IMR-90 (cell line): ENCODE measurements around the gene VPS35. TPM values are rescaled to one million over a fixed set of nuclear protein-coding genes. Genes with fewer than 3 reads are reported as not detected.

Experiments used
- ATAC-seq: fragments of 200-7000 bp; cut with Tn5 transposase; 2 replicates; pipeline ENCODE4 v1.9.1; 2020; ENCODE audit warnings: low read depth, mild to moderate bottlenecking, moderate library complexity
- BruUV-seq: library from RNA; stranded (reverse); fragments of 400-500 nt; replicated peaks from 2 replicates; lab custom pipeline; 2021; lab: Mats Ljungman, UMichigan
- CTCF ChIA-PET: fragments of 300-600 bp; formaldehyde crosslinking; extraction: SDS; loops from one replicate; lab custom pipeline; 2021; ENCODE audit warnings: antibody characterized with exemption; lab: Yijun Ruan, JAX
- POLR2A ChIA-PET: fragments of 300-600 bp; sonication (Branson Sonifier 250); formaldehyde crosslinking; loops from one replicate; lab custom pipeline; 2022; ENCODE audit warnings: antibody characterized with exemption; ENCODE audit not compliant: unreplicated experiment; lab: Charles Lee
- DNase-seq: peaks from one replicate; pipeline ENCODE4 v3.0.0; 2013
- H2AFZ ChIP-seq: replicated peaks from 2 replicates; pipeline ENCODE3; 2013; ENCODE audit warnings: low read length, mild to moderate bottlenecking; ENCODE audit not compliant: poor library complexity
- H2AK5ac ChIP-seq: 2 replicates; pipeline ENCODE4 v1.6.1; 2013; ENCODE audit warnings: low read depth, low read length, inconsistent platforms
- H2AK9ac ChIP-seq: replicated peaks from 2 replicates; pipeline ENCODE3; 2013; ENCODE audit warnings: mild to moderate bottlenecking, low read depth, low read length, moderate library complexity; ENCODE audit not compliant: poor library complexity
- H2BK120ac ChIP-seq: 2 replicates; pipeline ENCODE4 v1.6.1; 2013; ENCODE audit warnings: low read depth, low read length, inconsistent platforms
- H2BK15ac ChIP-seq: 3 replicates; pipeline ENCODE4 v1.6.1; 2013; ENCODE audit warnings: low read depth, low read length, inconsistent platforms
- H2BK20ac ChIP-seq: 2 replicates; pipeline ENCODE4 v1.6.1; 2013; ENCODE audit warnings: low read depth, mild to moderate bottlenecking, inconsistent platforms, low read length, moderate library complexity
- H2BK5ac ChIP-seq: 2 replicates; pipeline ENCODE4 v1.6.1; 2013; ENCODE audit warnings: mild to moderate bottlenecking, low read depth, low read length, inconsistent platforms; ENCODE audit not compliant: poor library complexity, severe bottlenecking
- H3K14ac ChIP-seq: replicated peaks from 2 replicates; pipeline ENCODE4 v1.6.1; 2013; ENCODE audit warnings: low read depth, low read length, inconsistent platforms
- H3K18ac ChIP-seq: 2 replicates; pipeline ENCODE4 v1.6.1; 2013; ENCODE audit warnings: low read depth, low read length, control low read depth
- H3K23ac ChIP-seq: 2 replicates; pipeline ENCODE4 v1.6.1; 2013; ENCODE audit warnings: low read depth, low read length, inconsistent platforms
- H3K27ac ChIP-seq: 2 replicates; pipeline ENCODE4 v1.5.1; 2013; ENCODE audit warnings: mild to moderate bottlenecking, control low read depth, low read length; ENCODE audit not compliant: insufficient read depth
- H3K27me3 ChIP-seq: 2 replicates; pipeline ENCODE4 v1.6.1; 2013; ENCODE audit warnings: low read length; ENCODE audit not compliant: control insufficient read depth, insufficient read depth
- H3K36me3 ChIP-seq: 2 replicates; pipeline ENCODE4 v1.6.1; 2013; ENCODE audit warnings: low read length, mixed read lengths; ENCODE audit not compliant: control insufficient read depth, insufficient read depth
- H3K4ac ChIP-seq: 2 replicates; pipeline ENCODE4 v1.6.1; 2013; ENCODE audit warnings: low read depth, low read length, inconsistent platforms
- H3K4me1 ChIP-seq: 2 replicates; pipeline ENCODE4 v1.6.1; 2013; ENCODE audit warnings: low read length, mixed read lengths; ENCODE audit not compliant: control insufficient read depth, insufficient read depth
- H3K4me2 ChIP-seq: 2 replicates; pipeline ENCODE4 v1.6.1; 2013; ENCODE audit warnings: low read depth, mild to moderate bottlenecking, control low read depth, low read length, moderate library complexity
- H3K4me3 ChIP-seq: 2 replicates; pipeline ENCODE4 v1.5.1; 2013; ENCODE audit warnings: low read depth, mild to moderate bottlenecking, control low read depth, low read length, moderate library complexity; ENCODE audit not compliant: insufficient read depth
- H3K56ac ChIP-seq: 2 replicates; pipeline ENCODE4 v1.6.1; 2013; ENCODE audit warnings: low read length, inconsistent platforms; ENCODE audit not compliant: insufficient read depth; ENCODE audit errors: extremely low read depth
- H3K79me1 ChIP-seq, 2 experiments: 2 replicates each; pipeline ENCODE4 v1.6.1; 2013; ENCODE audit warnings: low read length in 2 of 2, inconsistent platforms in 1 of 2, low read depth in 1 of 2
- H3K9ac ChIP-seq: 2 replicates; pipeline ENCODE4 v1.6.1; 2013; ENCODE audit warnings: low read depth, low read length, control low read depth
- H3K9me1 ChIP-seq: 2 replicates; pipeline ENCODE4 v1.6.1; 2013; ENCODE audit warnings: low read length, inconsistent platforms; ENCODE audit not compliant: insufficient read depth
- H3K9me3 ChIP-seq: 2 replicates; pipeline ENCODE4 v1.6.1; 2013; ENCODE audit warnings: low read length; ENCODE audit not compliant: control insufficient read depth, insufficient read depth
- H4K20me1 ChIP-seq: 2 replicates; pipeline ENCODE4 v1.6.1; 2013; ENCODE audit warnings: low read length, inconsistent platforms; ENCODE audit not compliant: insufficient read depth
- H4K5ac ChIP-seq: 2 replicates; pipeline ENCODE4 v1.6.1; 2013; ENCODE audit warnings: mild to moderate bottlenecking, low read depth, low read length, control low read depth
- H4K8ac ChIP-seq, 2 experiments: 2 replicates each; pipeline ENCODE4 v1.6.1; 2013; ENCODE audit warnings: low read depth in 2 of 2, low read length in 2 of 2, control low read depth in 1 of 2, inconsistent platforms in 1 of 2
- H4K91ac ChIP-seq: 2 replicates; pipeline ENCODE4 v1.6.1; 2013; ENCODE audit warnings: low read depth, low read length, inconsistent platforms; ENCODE audit not compliant: insufficient read depth
- CHD1 ChIP-seq: IDR thresholded peaks from 2 replicates; pipeline ENCODE4 v1.6.1; 2012; ENCODE audit warnings: low read depth, low read length, improper control_type of control experiment
- CTCF ChIP-seq: conservative IDR thresholded peaks from 2 replicates; pipeline ENCODE4 v1.5.1; 2012; ENCODE audit warnings: mild to moderate bottlenecking, low read depth, low read length, improper control_type of control experiment
- ELK1 ChIP-seq: fragments of 150-350 bp; IDR thresholded peaks from 2 replicates; pipeline ENCODE4 v1.6.1; 2016; ENCODE audit warnings: low read depth, mild to moderate bottlenecking, low read length, moderate library complexity, borderline replicate concordance
- FOS ChIP-seq: fragments of 150-350 bp; IDR thresholded peaks from 2 replicates; pipeline ENCODE4 v1.6.1; 2016; ENCODE audit warnings: low read depth, low read length
- MXI1 ChIP-seq: IDR thresholded peaks from 2 replicates; pipeline ENCODE4 v1.6.1; 2012; ENCODE audit warnings: low read depth, mild to moderate bottlenecking, low read length, moderate library complexity, borderline replicate concordance
- RAD21 ChIP-seq: IDR thresholded peaks from 2 replicates; pipeline ENCODE4 v1.6.1; 2012; ENCODE audit warnings: low read length, improper control_type of control experiment
- SMC3 ChIP-seq: fragments of 150-350 bp; IDR thresholded peaks from 2 replicates; pipeline ENCODE4 v1.6.1; 2016; ENCODE audit warnings: low read depth, mild to moderate bottlenecking, antibody characterized with exemption, low read length, moderate library complexity
- WGBS, 2 experiments: methylation state at CpG; one replicate each; pipeline versions ENCODE4 v1.1.5 to v1.1.7; 2013; ENCODE audit warnings: missing lambda C conversion rate in 2 of 2; ENCODE audit not compliant: insufficient read length in 1 of 2; ENCODE audit errors: extremely low coverage in 2 of 2; 5-methylcytosine and 5-hydroxymethylcytosine counted together
- dilution Hi-C: fragments of 300-500 bp; cut with HindIII; formaldehyde crosslinking; loops from one replicate; pipeline ENCODE4 v1.14.3; 2018; ENCODE audit warnings: low sequenced_read_pairs; ENCODE audit not compliant: unreplicated experiment
- in situ Hi-C: fragments of 300-500 bp; cut with MboI; formaldehyde crosslinking; loops from 3 replicates; pipeline ENCODE4 v1.14.3; 2019; ENCODE audit warnings: low sequenced_read_pairs, inconsistent platforms, mixed read lengths
- intact Hi-C: fragments of 100-400 bp; cut with micrococcal nuclease; formaldehyde crosslinking; loops from 2 replicates; pipeline ENCODE4 v1.10.0; 2022
- polyA plus RNA-seq, 3 experiments: library from polyadenylated mRNA; depleted of rRNA; stranded (reverse); fragments of >200 nt; gene quantifications; 2 replicates each; pipeline ENCODE4 v1.2.3, GENCODE V29; 2012; ENCODE audit warnings: low replicate concordance in 1 of 3
- total RNA-seq: library from RNA; depleted of rRNA; stranded (reverse); fragments of >200 nt; gene quantifications from 2 replicates; pipeline ENCODE4 v1.2.3, GENCODE V29; 2012

Gene VPS35
- total and polyA plus RNA-seq, 2 of the 4 experiments (the other 2 are of a cell fraction): 42.3 to 89.4 TPM

- Histone ChIP-seq H3K79me1 (no peaks in the 10 kb centered on the region), H2AK9ac (peak overlapping the region; percentile 53), H4K91ac (peak overlapping the region; percentile 34; the same call in 1 of the 2 replicates), H2BK20ac (no peak overlapping the region), H3K9me3 (no peaks in the 10 kb centered on the region), H4K20me1 (no peaks in the 10 kb centered on the region), H3K27ac (peak overlapping the region; percentile 24; the same call in 1 of the 2 replicates), H2BK5ac (no peak overlapping the region), H3K23ac (peak overlapping the region; percentile 31; the same call in 1 of the 2 replicates), H2AK5ac (peak overlapping the region; percentile 63), H2AFZ (peak overlapping the region; percentile 97), H3K9ac (peak overlapping the region; percentile 34), H3K4ac (peak overlapping the region; percentile 85), H3K4me1 (peaks cover 8% of the 10 kb centered on the region), H3K9me1 (peaks cover 8% of the 10 kb centered on the region; the same call in 1 of the 2 replicates), H3K36me3 (no peaks in the 10 kb centered on the region), H4K8ac (peak overlapping the region; percentile 72 to 91), H3K4me3 (no peak overlapping the region), H3K27me3 (0 out of 2 replicates have a peak, but pooled peaks cover under 1% of the 10 kb centered on the region), H3K4me2 (peak overlapping the region; percentile 47), H3K18ac (peak overlapping the region; percentile 25; the same call in 1 of the 2 replicates), H2BK120ac (peak overlapping the region; percentile 36), H2BK15ac (no peak overlapping the region), H3K56ac (peak overlapping the region; percentile 58; the same call in 1 of the 2 replicates), H3K14ac (peak overlapping the region; percentile 69; the same call in 1 of the 2 replicates), H4K5ac (peak overlapping the region; percentile 21)
- dilution Hi-C loops: no loop called here
- TF ChIP-seq RAD21: peak; percentile 26
- no peak for TF ChIP-seq MXI1
- TF ChIP-seq FOS: no peak
- TF ChIP-seq ELK1: no peak
- peak; percentile 58 for TF ChIP-seq CTCF
- TF ChIP-seq SMC3: 0 out of 2 replicates have a peak, but pooled peaks have one; percentile 28
- TF ChIP-seq CHD1: no peak
- 26% methylated on average over 4 of the region's 10 CpGs; no CpG with 5 or more reads in 1 of the 2 experiments for WGBS, 2 experiments
- ChIA-PET POLR2A (interaction anchor here (0.6 kb wide), 1 partner anchor 27 kb away, joined by 3 read pairs; no protein-coding TSS in a partner anchor), CTCF (interaction anchor here (0.5 to 1.4 kb wide), 5 partner anchors 10 to 364 kb away, joined by 3 to 4 read pairs (median 4); no protein-coding TSS in a partner anchor)
- in situ Hi-C loops: no loop called here
- BruUV-seq: no TSS peak
- intact Hi-C loops: no loop called here
- ATAC-seq: peak; percentile 82
- peak; percentile 60 for DNase-seq
Measured at GRCh38 chr16:46629331-46630219, 59.4 kb downstream of the VPS35 start.
